Activated CD4-positive, alpha-beta T cell treated with anti-CD3 and anti-CD28 coated beads, Interleukin-2, amount 50 U/mL, for 48 hours (primary cell): ENCODE measurements around the gene PEX14.

Experiments
- DNase-seq, 2 experiments: peaks; one replicate each; pipeline ENCODE4 v3.0.0-alpha.2; 2020

PEX14 gene

GRCh38 chr1:10623686-10624145 lies 149.0 kb downstream of the PEX14 start:
- DNase-seq: no peak

GRCh38 chr1:10624256-10625050 lies 149.7 kb downstream of the PEX14 start:
- no peak for DNase-seq

GRCh38 chr1:10625076-10625475 lies 150.3 kb downstream of the PEX14 start:
- no peak for DNase-seq

- DNase-seq: no peak
These were observed 150.8 kb downstream of the PEX14 start for GRCh38 chr1:10625554-10625953.

GRCh38 chr1:10626131-10626731 lies 151.5 kb downstream of the PEX14 start:
- DNase-seq: no peak

- DNase-seq: no peak
These were observed 152.2 kb downstream of the PEX14 start for GRCh38 chr1:10626791-10627410.

- no peak for DNase-seq
These were observed 153.9 kb downstream of the PEX14 start for GRCh38 chr1:10628685-10629084.

GRCh38 chr1:10629091-10629815 lies 154.5 kb downstream of the PEX14 start:
- DNase-seq: no peak

GRCh38 chr1:10629816-10630571 lies 155.2 kb downstream of the PEX14 start:
- DNase-seq: no peak

GRCh38 chr1:10630661-10631120 lies 155.9 kb downstream of the PEX14 start:
- no peak for DNase-seq

- no peak for DNase-seq
These were observed 156.5 kb downstream of the PEX14 start for GRCh38 chr1:10631121-10631810.

GRCh38 chr1:10631811-10632593 lies 157.3 kb downstream of the PEX14 start:
- DNase-seq: no peak

- DNase-seq: no peak
These were observed 157.9 kb downstream of the PEX14 start for GRCh38 chr1:10632691-10633090.

- no peak for DNase-seq
These were observed 158.7 kb downstream of the PEX14 start for GRCh38 chr1:10633416-10633815.

- no peak for DNase-seq
These were observed 159.3 kb downstream of the PEX14 start for GRCh38 chr1:10634075-10634427.

GRCh38 chr1:10634428-10635084 lies 159.8 kb downstream of the PEX14 start:
- no peak for DNase-seq

- no peak for DNase-seq
These were observed 160.5 kb downstream of the PEX14 start for GRCh38 chr1:10635085-10635896.

- no peak for DNase-seq
These were observed 161.2 kb downstream of the PEX14 start for GRCh38 chr1:10635992-10636391.

- DNase-seq: no peak
These were observed 162.7 kb downstream of the PEX14 start for GRCh38 chr1:10637400-10637799.
